CD4-positive, CD25-positive, alpha-beta regulatory T cell (primary cell): ENCODE measurements around the gene BET1. TPM values are rescaled to one million over a fixed set of nuclear protein-coding genes. Genes with fewer than 3 reads are reported as not detected.

Source experiments
- ATAC-seq, 2 donors: fragments of 150-1000 bp; cut with Tn5 transposase; one replicate each; pipeline ENCODE4 v1.10.0; 2021; ENCODE audit warnings: low read depth in 2 of 2, moderate number of reproducible peaks in 2 of 2, moderate library complexity in 1 of 2
- DNase-seq, 3 donors: peaks; one replicate each; pipeline versions ENCODE4 v3.0.0 to v3.0.0-alpha.2; 2012 to 2022; ENCODE audit warnings: mixed read lengths in 1 of 3
- H3K27ac ChIP-seq: one replicate; pipeline ENCODE4 v1.7.0; 2013; ENCODE audit warnings: mild to moderate bottlenecking, low read length; ENCODE audit not compliant: insufficient read depth, poor library complexity, severe bottlenecking
- H3K27me3 ChIP-seq: one replicate; pipeline ENCODE4 v1.7.0; 2013; ENCODE audit warnings: low read length; ENCODE audit not compliant: control insufficient read depth, insufficient read depth
- H3K36me3 ChIP-seq: one replicate; pipeline ENCODE4 v1.7.0; 2013; ENCODE audit warnings: mild to moderate bottlenecking, low read length, moderate library complexity; ENCODE audit not compliant: control insufficient read depth, insufficient read depth
- H3K4me1 ChIP-seq: 2 replicates; pipeline ENCODE4 v1.7.0; 2013; ENCODE audit warnings: mild to moderate bottlenecking, low read length; ENCODE audit not compliant: insufficient read depth, control insufficient read depth, poor library complexity, severe bottlenecking
- H3K4me3 ChIP-seq: one replicate; pipeline ENCODE4 v1.7.0; 2013; ENCODE audit warnings: low read depth, mild to moderate bottlenecking, low read length, moderate library complexity
- H3K9me3 ChIP-seq, 2 experiments: 1 replicate in 1 of 2; 2 replicates in 1 of 2; pipeline ENCODE4 v1.7.0; 2013; ENCODE audit warnings: low read length in 2 of 2, mild to moderate bottlenecking in 1 of 2, moderate library complexity in 1 of 2; ENCODE audit not compliant: control insufficient read depth in 2 of 2
- H3K27ac Mint-ChIP-seq, 3 donors: one replicate each; pipeline ENCODE4 v1.8.0; 2020 to 2022; ENCODE audit warnings: mild to moderate bottlenecking in 3 of 3, mixed read lengths in 3 of 3, moderate library complexity in 2 of 3
- H3K27me3 Mint-ChIP-seq: one replicate; pipeline ENCODE4 v1.8.0; 2022; ENCODE audit warnings: mild to moderate bottlenecking, mixed read lengths
- H3K36me3 Mint-ChIP-seq: one replicate; pipeline ENCODE4 v1.8.0; 2020; ENCODE audit warnings: mixed read lengths
- H3K4me1 Mint-ChIP-seq, 4 donors: one replicate each; pipeline ENCODE4 v1.8.0; 2020 to 2022; ENCODE audit warnings: mixed read lengths in 4 of 4, mild to moderate bottlenecking in 1 of 4
- H3K4me3 Mint-ChIP-seq, 4 donors: one replicate each; pipeline ENCODE4 v1.8.0; 2020 to 2022; ENCODE audit warnings: mild to moderate bottlenecking in 4 of 4, mixed read lengths in 4 of 4, moderate library complexity in 3 of 4
- H3K9me3 Mint-ChIP-seq, 7 donors: one replicate each; pipeline ENCODE4 v1.8.0; 2020 to 2022; ENCODE audit warnings: mixed read lengths in 7 of 7, mild to moderate bottlenecking in 3 of 7, moderate library complexity in 2 of 7
- polyA plus RNA-seq, 4 donors: library from polyadenylated mRNA; unstranded; fragments of 300-500 nt; fragmentation: Illumina TruSeq; gene quantifications; one replicate each; pipeline ENCODE4 v1.2.3, GENCODE V29; 2021
- total RNA-seq: library from RNA; stranded (reverse); gene quantifications from one replicate; pipeline ENCODE4 v1.2.3, GENCODE V29; 2022

BET1 gene
- total and polyA plus RNA-seq, 5 donors from 2014 or later: 11.4 to 23.4 (median 17.7) TPM

GRCh38 chr7:93943816-93944540 is 60.2 kb downstream of the BET1 start:
- no peak overlapping the region for H3K27ac Mint-ChIP-seq
- no peaks in the 10 kb centered on the region for H3K9me3 ChIP-seq
- no peaks in the 10 kb centered on the region for H3K4me1 Mint-ChIP-seq
- no peak overlapping the region for H3K4me3 ChIP-seq
- H3K27me3 ChIP-seq: peaks cover 2% of the 10 kb centered on the region
- DNase-seq: no peak
- no peaks in the 10 kb centered on the region for H3K4me1 ChIP-seq
- H3K36me3 ChIP-seq: no peaks in the 10 kb centered on the region
- no peak for ATAC-seq
- H3K36me3 Mint-ChIP-seq: no peaks in the 10 kb centered on the region
- peaks cover 6% of the 10 kb centered on the region for H3K27me3 Mint-ChIP-seq
- H3K27ac ChIP-seq: no peak overlapping the region
- H3K9me3 Mint-ChIP-seq: peaks cover 0 to 5% (median 0%) of the 10 kb centered on the region in 7 donors
- H3K4me3 Mint-ChIP-seq: no peak overlapping the region

Other genes with a start within 250 kb of the BET1 start
- 0.96 TPM for gene TFPI2, start 113.6 kb downstream of the BET1 start, total RNA-seq
- gene TFPI2, start 113.6 kb downstream of the BET1 start, polyA plus RNA-seq: not detected
- gene GNGT1, start 97.8 kb downstream of the BET1 start, total RNA-seq: not detected
- not detected for gene GNGT1, start 97.8 kb downstream of the BET1 start, polyA plus RNA-seq
- 3.1 TPM for gene GNG11, start 82.6 kb downstream of the BET1 start, total RNA-seq
- gene GNG11, start 82.6 kb downstream of the BET1 start, polyA plus RNA-seq: not detected